ENCODE measurements around the gene SRPRB.

Gene SRPRB

GRCh38 chr3:133825969-133826727 lies 20.5 kb downstream of the SRPRB start:
- no peak for DNase-seq (ENCODE audit: low spot score)

- no peak for DNase-seq (ENCODE audit: low spot score)
Measured at GRCh38 chr3:133827136-133827535, 21.5 kb downstream of the SRPRB start.

- no peak for DNase-seq (ENCODE audit: low spot score)
Measured at GRCh38 chr3:133827684-133828083, 22.1 kb downstream of the SRPRB start.

- no peak for DNase-seq (ENCODE audit: low spot score)
Measured at GRCh38 chr3:133828576-133829309, 23.1 kb downstream of the SRPRB start.

GRCh38 chr3:133829310-133829707 lies 23.7 kb downstream of the SRPRB start:
- DNase-seq (ENCODE audit: low spot score) = no peak

- no peak for DNase-seq (ENCODE audit: low spot score)
Measured at GRCh38 chr3:133830071-133830470, 24.5 kb downstream of the SRPRB start.

GRCh38 chr3:133831966-133832801 lies 26.6 kb downstream of the SRPRB start:
- no peak for DNase-seq (ENCODE audit: low spot score)

GRCh38 chr3:133832802-133833144 lies 27.2 kb downstream of the SRPRB start:
- DNase-seq (ENCODE audit: low spot score) = no peak

- no peak for DNase-seq (ENCODE audit: low spot score)
Measured at GRCh38 chr3:133833267-133833666, 27.7 kb downstream of the SRPRB start.

- no peak for DNase-seq (ENCODE audit: low spot score)
Measured at GRCh38 chr3:133833880-133834620, 28.4 kb downstream of the SRPRB start.

GRCh38 chr3:133834621-133835417 lies 29.2 kb downstream of the SRPRB start:
- DNase-seq (ENCODE audit: low spot score) = no peak

GRCh38 chr3:133835418-133835743 lies 29.8 kb downstream of the SRPRB start:
- no peak for DNase-seq (ENCODE audit: low spot score)

GRCh38 chr3:133835961-133836360 lies 30.3 kb downstream of the SRPRB start:
- no peak for DNase-seq (ENCODE audit: low spot score)

GRCh38 chr3:133836497-133837158 lies 31.0 kb downstream of the SRPRB start:
- DNase-seq (ENCODE audit: low spot score) = no peak

- no peak for DNase-seq (ENCODE audit: low spot score)
Measured at GRCh38 chr3:133837487-133838295, 32.1 kb downstream of the SRPRB start.

GRCh38 chr3:133838296-133838789 lies 32.7 kb downstream of the SRPRB start:
- DNase-seq (ENCODE audit: low spot score) = no peak

- no peak for DNase-seq (ENCODE audit: low spot score)
Measured at GRCh38 chr3:133838916-133839800, 33.5 kb downstream of the SRPRB start.

GRCh38 chr3:133840055-133840737 lies 34.6 kb downstream of the SRPRB start:
- no peak for DNase-seq (ENCODE audit: low spot score)
